Central memory CD8-positive, alpha-beta T cell (primary cell): ENCODE data around the gene SPCS1.
"Not testable (repeated sequence)": the region's sequence is repeated elsewhere in the genome, so short reads cannot be mapped to it uniquely, and the experiment has no call there.

ENCODE experiments used
- ATAC-seq: fragments of 150-1000 bp; cut with Tn5 transposase; replicated peaks from 2 replicates; pipeline ENCODE4 v1.10.0; 2022; ENCODE audit warnings: mild to moderate bottlenecking, moderate FRiP score, moderate number of reproducible peaks; ENCODE audit not compliant: poor library complexity, severe bottlenecking; ENCODE audit errors: extremely low read depth
- DNase-seq, 2 donors: peaks; one replicate each; pipeline ENCODE4 v3.0.0; 2021; ENCODE audit warnings: low spot score in 2 of 2
- H3K27ac Mint-ChIP-seq: one replicate; pipeline ENCODE4 v1.8.0; 2022; ENCODE audit warnings: low read depth, mild to moderate bottlenecking, moderate library complexity, mixed read lengths
- H3K27me3 Mint-ChIP-seq: one replicate; pipeline ENCODE4 v1.8.0; 2022; ENCODE audit warnings: mixed read lengths
- H3K36me3 Mint-ChIP-seq: one replicate; pipeline ENCODE4 v1.8.0; 2022; ENCODE audit warnings: mild to moderate bottlenecking, moderate library complexity, mixed read lengths; ENCODE audit not compliant: insufficient read depth
- H3K4me1 Mint-ChIP-seq: one replicate; pipeline ENCODE4 v1.8.0; 2022; ENCODE audit warnings: mixed read lengths
- H3K4me3 Mint-ChIP-seq: one replicate; pipeline ENCODE4 v1.8.0; 2022; ENCODE audit warnings: mild to moderate bottlenecking, moderate library complexity, mixed read lengths
- H3K9me3 Mint-ChIP-seq: one replicate; pipeline ENCODE4 v1.8.0; 2022; ENCODE audit warnings: mixed read lengths

The SPCS1 gene

GRCh38 chr3:52722491-52722890, 16.6 kb downstream of the SPCS1 start:
- peaks cover 15% of the 10 kb centered on the region for H3K4me1 Mint-ChIP-seq
- ATAC-seq (no peak), DNase-seq (no peak)
- H3K27me3 Mint-ChIP-seq, result no peaks in the 10 kb centered on the region
- H3K27ac Mint-ChIP-seq, result no peak overlapping the region
- H3K36me3 Mint-ChIP-seq, result peaks cover 2% of the 10 kb centered on the region
- H3K4me3 Mint-ChIP-seq, result no peak overlapping the region
- H3K9me3 Mint-ChIP-seq, result no peaks in the 10 kb centered on the region

GRCh38 chr3:52723935-52724334, 18.0 kb downstream of the SPCS1 start:
- Mint-ChIP-seq H3K4me1 (peaks cover 15% of the 10 kb centered on the region), H3K36me3 (peaks cover 4% of the 10 kb centered on the region), H3K9me3 (no peaks in the 10 kb centered on the region), H3K27ac (no peak overlapping the region), H3K4me3 (no peak overlapping the region), H3K27me3 (no peaks in the 10 kb centered on the region)
- no peak for DNase-seq
- no peak for ATAC-seq

- ATAC-seq (no peak), DNase-seq (no peak)
- Mint-ChIP-seq H3K9me3 (no peaks in the 10 kb centered on the region), H3K27ac (no peak overlapping the region), H3K36me3 (peaks cover 5% of the 10 kb centered on the region), H3K27me3 (no peaks in the 10 kb centered on the region), H3K4me1 (peaks cover 15% of the 10 kb centered on the region), H3K4me3 (no peak overlapping the region)
These were observed 18.6 kb downstream of the SPCS1 start for GRCh38 chr3:52724511-52724910.

- H3K9me3 Mint-ChIP-seq, H3K27ac Mint-ChIP-seq, ATAC-seq, H3K4me1 Mint-ChIP-seq, H3K4me3 Mint-ChIP-seq, H3K27me3 Mint-ChIP-seq, DNase-seq: not testable (repeated sequence)
- peaks cover 10% of the 10 kb centered on the region for H3K36me3 Mint-ChIP-seq
These were observed 22.8 kb downstream of the SPCS1 start for GRCh38 chr3:52728753-52729152.

GRCh38 chr3:52730681-52731080, 24.8 kb downstream of the SPCS1 start:
- ATAC-seq, result no peak
- H3K27me3 Mint-ChIP-seq, result no peaks in the 10 kb centered on the region
- no peak overlapping the region for H3K4me3 Mint-ChIP-seq
- H3K9me3 Mint-ChIP-seq, result no peaks in the 10 kb centered on the region
- DNase-seq, result no peak
- H3K4me1 Mint-ChIP-seq, result no peaks in the 10 kb centered on the region
- no peak overlapping the region for H3K27ac Mint-ChIP-seq
- H3K36me3 Mint-ChIP-seq, result peaks cover 19% of the 10 kb centered on the region

- Mint-ChIP-seq H3K27me3 (no peaks in the 10 kb centered on the region), H3K36me3 (peaks cover 20% of the 10 kb centered on the region), H3K4me1 (no peaks in the 10 kb centered on the region), H3K9me3 (no peaks in the 10 kb centered on the region), H3K4me3 (no peak overlapping the region), H3K27ac (no peak overlapping the region)
- DNase-seq, result no peak
- no peak for ATAC-seq
These were observed 25.7 kb downstream of the SPCS1 start for GRCh38 chr3:52731590-52731989.

- Mint-ChIP-seq H3K27ac (no peak overlapping the region), H3K27me3 (no peaks in the 10 kb centered on the region), H3K36me3 (peaks cover 25% of the 10 kb centered on the region), H3K4me3 (no peak overlapping the region), H3K4me1 (no peaks in the 10 kb centered on the region), H3K9me3 (no peaks in the 10 kb centered on the region)
- ATAC-seq, result no peak
- DNase-seq, result no peak
These were observed 27.5 kb downstream of the SPCS1 start for GRCh38 chr3:52733256-52733891.

- Mint-ChIP-seq H3K9me3 (no peaks in the 10 kb centered on the region), H3K4me3 (no peak overlapping the region), H3K27ac (no peak overlapping the region), H3K27me3 (no peaks in the 10 kb centered on the region), H3K36me3 (peaks cover 54% of the 10 kb centered on the region), H3K4me1 (no peaks in the 10 kb centered on the region)
- ATAC-seq (no peak), DNase-seq (no peak)
These were observed 33.8 kb downstream of the SPCS1 start for GRCh38 chr3:52739730-52740129.

- no peak for DNase-seq
- Mint-ChIP-seq H3K27me3 (no peaks in the 10 kb centered on the region), H3K4me1 (no peaks in the 10 kb centered on the region), H3K4me3 (no peak overlapping the region), H3K36me3 (peaks cover 64% of the 10 kb centered on the region), H3K27ac (no peak overlapping the region), H3K9me3 (no peaks in the 10 kb centered on the region)
- no peak for ATAC-seq
These were observed 36.6 kb downstream of the SPCS1 start for GRCh38 chr3:52742418-52743041.

GRCh38 chr3:52743152-52743551, 37.2 kb downstream of the SPCS1 start:
- no peaks in the 10 kb centered on the region for H3K4me1 Mint-ChIP-seq
- no peak overlapping the region for H3K4me3 Mint-ChIP-seq
- H3K27me3 Mint-ChIP-seq, result no peaks in the 10 kb centered on the region
- peaks cover 61% of the 10 kb centered on the region for H3K36me3 Mint-ChIP-seq
- DNase-seq (no peak), ATAC-seq (no peak)
- no peaks in the 10 kb centered on the region for H3K9me3 Mint-ChIP-seq
- H3K27ac Mint-ChIP-seq, result no peak overlapping the region

- Mint-ChIP-seq H3K27me3 (no peaks in the 10 kb centered on the region), H3K4me3 (no peak overlapping the region), H3K4me1 (no peaks in the 10 kb centered on the region), H3K9me3 (no peaks in the 10 kb centered on the region), H3K36me3 (peaks cover 60% of the 10 kb centered on the region), H3K27ac (no peak overlapping the region)
- no peak for DNase-seq
- ATAC-seq, result no peak
These were observed 37.8 kb downstream of the SPCS1 start for GRCh38 chr3:52743721-52744120.

GRCh38 chr3:52752045-52752660, 46.2 kb downstream of the SPCS1 start:
- no peaks in the 10 kb centered on the region for H3K4me1 Mint-ChIP-seq
- H3K9me3 Mint-ChIP-seq, result no peaks in the 10 kb centered on the region
- ATAC-seq (no peak), DNase-seq (no peak)
- peaks cover 54% of the 10 kb centered on the region for H3K36me3 Mint-ChIP-seq
- no peaks in the 10 kb centered on the region for H3K27me3 Mint-ChIP-seq
- H3K4me3 Mint-ChIP-seq, result no peak overlapping the region
- H3K27ac Mint-ChIP-seq, result no peak overlapping the region

GRCh38 chr3:52754373-52754772, 48.5 kb downstream of the SPCS1 start:
- Mint-ChIP-seq H3K4me3 (no peak overlapping the region), H3K36me3 (peaks cover 55% of the 10 kb centered on the region), H3K9me3 (no peaks in the 10 kb centered on the region), H3K4me1 (no peaks in the 10 kb centered on the region), H3K27me3 (no peaks in the 10 kb centered on the region), H3K27ac (no peak overlapping the region)
- DNase-seq (no peak), ATAC-seq (no peak)
